Pulmonary artery endothelial cell (primary cell): ENCODE results near the gene BGN. TPM values are rescaled to one million over a fixed set of nuclear protein-coding genes. Genes with fewer than 3 reads are reported as not detected.

ENCODE experiments used
- DNase-seq: peaks from one replicate; pipeline ENCODE4 v3.0.0-alpha.2; 2011; ENCODE audit warnings: low read depth, low spot score
- total RNA-seq: library from RNA; depleted of rRNA; stranded (reverse); fragments of >200 nt; gene quantifications from 2 replicates; pipeline ENCODE4 v1.2.3, GENCODE V29; 2014

The BGN gene
- total RNA-seq, 1 donor from 2014 or later = 22.9 TPM

- no peak for DNase-seq
These were observed 31.3 kb downstream of the BGN start for GRCh38 chrX:153526042-153526441.

- no peak for DNase-seq
These were observed 32.0 kb downstream of the BGN start for GRCh38 chrX:153526801-153527200.

GRCh38 chrX:153527208-153527607 lies 32.4 kb downstream of the BGN start:
- DNase-seq = no peak

- no peak for DNase-seq
These were observed 35.8 kb downstream of the BGN start for GRCh38 chrX:153530411-153531129.

GRCh38 chrX:153533091-153533490 lies 38.3 kb downstream of the BGN start:
- DNase-seq = no peak

- DNase-seq = no peak
These were observed 42.3 kb downstream of the BGN start for GRCh38 chrX:153537080-153537479.

GRCh38 chrX:153537526-153538295 lies 42.9 kb downstream of the BGN start:
- DNase-seq = no peak

- no peak for DNase-seq
These were observed 43.6 kb downstream of the BGN start for GRCh38 chrX:153538424-153538823.

- DNase-seq = no peak
These were observed 44.6 kb downstream of the BGN start for GRCh38 chrX:153539171-153539978.

GRCh38 chrX:153539979-153540358 lies 45.2 kb downstream of the BGN start:
- DNase-seq = no peak

- no peak for DNase-seq
These were observed 49.9 kb downstream of the BGN start for GRCh38 chrX:153544727-153545126.

- no peak for DNase-seq
These were observed 51.6 kb downstream of the BGN start for GRCh38 chrX:153546386-153546785.

- DNase-seq = no peak
These were observed 52.4 kb downstream of the BGN start for GRCh38 chrX:153547195-153547594.

GRCh38 chrX:153549231-153549630 lies 54.5 kb downstream of the BGN start:
- DNase-seq = no peak

GRCh38 chrX:153549807-153550206 lies 55.0 kb downstream of the BGN start:
- no peak for DNase-seq

GRCh38 chrX:153551135-153551534 lies 56.4 kb downstream of the BGN start:
- no peak for DNase-seq

- no peak for DNase-seq
These were observed 59.9 kb downstream of the BGN start for GRCh38 chrX:153554519-153555167.

GRCh38 chrX:153556767-153557166 lies 62.0 kb downstream of the BGN start:
- DNase-seq = no peak

- DNase-seq = no peak
These were observed 63.0 kb downstream of the BGN start for GRCh38 chrX:153557618-153558355.
